Glomerular endothelial cell (primary cell): ENCODE data around the gene SUMO2. TPM values are rescaled to one million over a fixed set of nuclear protein-coding genes. Genes with fewer than 3 reads are reported as not detected.
A peak's percentile ranks its signal among the peaks of the same experiment; 100 is the strongest.

ENCODE experiments used
- DNase-seq: peaks from one replicate; pipeline ENCODE4 v3.0.0-alpha.2; 2011; ENCODE audit warnings: low read depth, low spot score; ENCODE audit errors: extremely low read depth
- total RNA-seq: library from RNA; depleted of rRNA; stranded (reverse); fragments of >200 nt; gene quantifications from 2 replicates; pipeline ENCODE4 v1.2.3, GENCODE V29; 2015

Gene SUMO2
- total RNA-seq, 1 donor from 2014 or later, result 80.6 TPM

DNA sequence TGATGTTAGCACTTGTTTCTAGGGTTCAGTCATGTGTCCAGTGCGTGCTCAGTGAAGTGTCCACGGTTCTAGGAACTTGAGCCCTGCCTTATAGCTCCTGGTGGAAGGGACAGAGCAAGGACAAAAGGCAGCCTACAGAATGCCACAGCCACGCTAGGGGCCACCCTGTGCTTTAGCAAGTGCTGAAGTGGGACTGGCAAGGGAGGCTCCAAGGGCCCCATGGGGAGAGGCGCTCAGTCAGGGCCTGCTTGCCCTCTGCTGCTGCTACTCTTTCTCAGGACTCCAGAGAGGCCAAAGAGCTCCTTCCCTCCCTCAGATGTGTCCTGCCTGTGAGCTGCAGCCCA lies 58.0 kb downstream of the SUMO2 start:
- no peak for DNase-seq

DNA sequence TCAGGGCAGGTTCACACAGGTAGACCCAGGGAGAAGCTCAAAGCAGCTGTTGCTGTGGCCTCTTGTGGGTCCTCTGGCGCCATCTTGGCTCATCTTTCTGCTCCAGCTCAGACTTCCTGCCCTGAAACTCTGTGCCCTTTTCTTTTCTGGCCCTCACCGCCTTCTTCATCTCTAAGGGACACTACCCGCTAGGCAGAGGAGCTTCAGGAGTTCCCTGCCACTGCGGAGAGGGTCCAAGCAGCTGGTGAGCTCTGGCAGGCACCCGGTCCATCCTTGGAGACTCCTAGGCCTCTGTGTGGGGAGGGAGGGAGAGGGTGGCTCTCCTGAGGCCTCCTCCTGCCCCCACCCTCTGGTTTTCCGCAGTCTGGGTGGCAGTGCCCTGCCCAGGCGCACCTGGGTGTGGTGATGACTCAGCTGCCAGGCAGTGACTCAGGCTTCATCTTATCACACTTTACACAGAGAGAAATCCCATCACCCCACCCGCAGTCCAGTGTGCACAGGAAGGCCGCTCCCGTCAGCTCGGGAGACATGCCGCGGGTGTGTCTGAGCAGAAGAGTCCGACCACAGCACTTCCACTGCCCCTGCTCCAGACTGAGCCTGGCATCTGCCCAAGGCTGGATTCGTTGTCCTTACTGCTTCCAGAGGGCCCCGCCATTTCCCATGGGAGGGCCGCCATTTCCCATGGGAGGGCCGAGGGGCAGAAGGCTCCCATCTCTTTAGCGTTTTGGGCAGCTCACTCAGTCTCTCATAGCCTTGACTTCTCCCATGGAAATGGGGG lies 58.5 kb downstream of the SUMO2 start:
- DNase-seq, result peak; percentile 39

GRCh38 chr17:75118307-75118706 lies 64.5 kb downstream of the SUMO2 start:
- DNase-seq, result no peak

DNA sequence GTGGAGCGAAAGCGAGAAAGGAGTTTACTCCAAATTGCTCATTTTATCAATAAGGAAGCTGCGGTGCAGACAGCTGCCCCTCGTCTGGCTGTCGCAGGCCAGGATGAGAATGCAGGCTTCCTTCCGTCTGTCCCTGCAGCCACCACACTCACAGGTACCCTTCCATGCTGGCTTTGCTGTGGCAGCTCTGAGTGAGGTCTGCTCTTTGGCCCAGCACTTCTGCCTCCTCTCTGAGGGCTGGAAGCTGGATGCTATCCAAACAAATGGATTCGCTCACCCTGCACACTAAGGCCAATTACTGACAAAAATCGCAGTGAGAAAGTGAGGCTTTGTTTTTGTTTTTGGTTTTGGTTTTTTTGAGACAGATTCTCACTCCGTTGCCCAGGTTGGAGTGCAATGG lies 66.0 kb downstream of the SUMO2 start:
- no peak for DNase-seq

Other genes starting within 250 kb of the SUMO2 start
- not detected in 2 replicates for gene OTOP3, start 247.1 kb downstream of the SUMO2 start, total RNA-seq
- 23.1 and 30.6 TPM in 2 replicates for gene HID1, start 210.2 kb downstream of the SUMO2 start, total RNA-seq
- gene CDR2L, start 195.3 kb downstream of the SUMO2 start, total RNA-seq, result 40.7 and 63.5 TPM in 2 replicates
- 38.7 and 49.7 TPM in 2 replicates for gene MRPL58, start 170.3 kb downstream of the SUMO2 start, total RNA-seq
- gene ATP5PD, start 136.0 kb downstream of the SUMO2 start, total RNA-seq, result 228 and 300 TPM in 2 replicates
- gene KCTD2, start 135.7 kb downstream of the SUMO2 start, total RNA-seq, result 18.6 and 21.0 TPM in 2 replicates
- gene SLC16A5, start 95.0 kb downstream of the SUMO2 start, total RNA-seq, result 5.7 and 7.1 TPM in 2 replicates
- 8.9 and 9.7 TPM in 2 replicates for gene ARMC7, start 73.0 kb downstream of the SUMO2 start, total RNA-seq
- gene NT5C, start 51.2 kb downstream of the SUMO2 start, total RNA-seq, result 41.5 and 62.0 TPM in 2 replicates
- 257 and 318 TPM in 2 replicates for gene JPT1, start 28.4 kb downstream of the SUMO2 start, total RNA-seq
- 30.0 and 35.1 TPM in 2 replicates for gene NUP85, start 22.7 kb upstream of the SUMO2 start, total RNA-seq
- 27.0 and 32.5 TPM in 2 replicates for gene GGA3, start 78.6 kb upstream of the SUMO2 start, total RNA-seq
- 42.6 and 49.4 TPM in 2 replicates for gene MRPS7, start 78.9 kb upstream of the SUMO2 start, total RNA-seq
- gene MIF4GD, start 88.3 kb upstream of the SUMO2 start, total RNA-seq, result 21.9 and 25.5 TPM in 2 replicates
- 5.8 and 11.7 TPM in 2 replicates for gene SLC25A19, start 106.5 kb upstream of the SUMO2 start, total RNA-seq
- gene GRB2, start 222.7 kb upstream of the SUMO2 start, total RNA-seq, result 86.8 and 141 TPM in 2 replicates